NOMO-1 (cell line): Measurements from ENCODE around the gene LHFPL3.
"Not testable (repeated sequence)": the region's sequence is repeated elsewhere in the genome, so short reads cannot be mapped to it uniquely, and the experiment has no call there.

Experiments
- DNase-seq, 2 experiments: peaks; one replicate each; lab custom pipeline; 2025; ENCODE audit not compliant: unreplicated experiment in 2 of 2; lab: John Stamatoyannopoulos, UW

LHFPL3 gene

GRCh38 chr7:104664648-104665047, 336.2 kb downstream of the LHFPL3 start:
- DNase-seq, result no peak

DNA sequence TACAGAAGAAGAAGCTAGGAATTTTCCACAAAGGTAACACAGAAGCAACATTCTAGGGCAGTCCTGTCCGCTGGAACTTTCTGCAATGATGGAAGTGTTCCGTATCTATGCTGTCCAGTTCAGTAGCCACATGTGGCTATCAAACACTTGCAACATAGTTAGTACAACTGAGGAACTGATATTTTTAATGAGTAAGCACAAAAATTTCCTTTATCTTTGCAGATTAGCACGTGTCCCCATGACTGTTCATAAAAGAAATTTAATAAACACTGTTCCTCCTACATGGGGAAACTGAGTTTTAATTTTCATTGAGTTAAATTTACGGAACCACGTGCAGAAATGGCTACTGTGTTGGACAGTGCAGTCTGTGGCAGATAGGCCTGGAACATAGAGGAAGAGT, 349.2 kb downstream of the LHFPL3 start:
- DNase-seq, result no peak

DNA sequence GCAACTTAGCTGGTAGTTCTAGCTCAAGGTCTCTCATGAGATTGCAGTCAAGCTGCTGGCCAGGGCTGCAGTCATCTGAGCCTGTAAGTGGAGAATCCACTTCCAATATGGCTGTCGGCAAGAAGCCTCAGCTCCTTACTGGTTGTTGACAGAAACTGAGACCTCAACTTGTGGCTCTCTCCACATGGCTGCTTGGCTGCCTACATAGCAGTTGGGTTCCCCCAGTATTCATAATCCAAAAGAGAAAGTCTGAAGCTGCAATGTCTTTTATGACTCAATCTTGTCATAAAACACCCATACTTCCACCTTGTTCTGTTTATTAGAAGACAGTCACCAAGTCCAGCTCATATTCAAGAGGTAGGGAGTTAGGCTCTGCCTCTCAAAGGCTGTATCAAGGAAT, 350.7 kb downstream of the LHFPL3 start:
- no peak for DNase-seq

DNA sequence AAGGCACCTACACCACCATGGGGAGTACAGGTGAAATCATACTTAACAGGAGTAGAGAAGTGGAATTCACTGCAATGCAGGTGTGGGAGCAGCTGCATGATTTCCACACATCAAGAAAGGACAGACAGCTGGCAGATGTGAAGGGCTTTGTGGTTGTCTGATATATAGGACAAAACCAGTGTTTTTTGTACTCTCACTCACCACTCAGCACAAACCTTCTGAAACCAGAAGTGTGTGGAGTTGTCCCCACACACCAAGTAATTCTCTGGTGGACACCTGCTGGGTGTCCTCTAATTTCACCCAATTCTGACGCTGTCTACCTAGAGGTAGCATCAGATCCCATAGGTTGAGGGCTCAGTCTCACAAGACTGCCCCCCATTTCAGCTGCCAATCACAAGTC, 357.9 kb downstream of the LHFPL3 start:
- no peak for DNase-seq

GRCh38 chr7:104694710-104695109, 366.3 kb downstream of the LHFPL3 start:
- no peak for DNase-seq

- no peak for DNase-seq
Observed at GRCh38 chr7:104695563-104695962, 367.2 kb downstream of the LHFPL3 start.

DNA sequence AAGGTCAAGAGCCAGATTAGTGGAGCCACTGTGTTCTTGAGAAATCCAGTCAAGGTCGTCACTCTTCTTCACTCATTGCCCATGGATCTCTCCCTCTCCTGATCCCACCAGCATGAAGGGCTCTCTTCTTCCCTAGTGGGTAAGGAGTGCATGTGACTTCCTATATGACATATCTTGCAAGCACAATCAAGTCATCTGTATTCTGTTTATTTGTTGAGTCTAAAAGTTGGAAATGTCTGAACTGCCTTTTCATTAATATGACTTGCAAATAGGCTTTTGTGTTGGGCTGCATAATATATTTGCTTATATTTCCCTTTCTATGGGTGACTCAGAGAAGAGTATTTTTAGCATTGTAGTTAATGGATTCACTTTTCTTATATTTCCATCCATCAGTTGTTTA, 371.9 kb downstream of the LHFPL3 start:
- no peak for DNase-seq

DNA sequence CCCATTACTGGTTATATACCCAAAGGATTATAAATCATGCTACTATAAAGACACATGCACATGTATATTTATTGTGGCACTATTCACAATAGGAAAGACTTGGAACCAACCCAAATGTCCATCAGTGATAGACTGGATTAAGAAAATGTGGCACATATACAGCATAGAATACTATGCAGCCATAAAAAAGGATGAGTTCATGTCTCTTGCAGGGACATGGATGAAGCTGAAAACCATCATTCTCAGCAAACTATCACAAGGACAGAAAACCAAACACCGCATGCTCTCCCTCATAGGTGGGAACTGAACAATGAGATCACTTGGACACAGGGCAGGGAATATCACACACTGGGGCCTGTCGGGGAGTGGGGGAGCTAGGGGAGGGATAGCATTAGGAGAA, 392.6 kb downstream of the LHFPL3 start:
- not testable (repeated sequence) for DNase-seq

DNA sequence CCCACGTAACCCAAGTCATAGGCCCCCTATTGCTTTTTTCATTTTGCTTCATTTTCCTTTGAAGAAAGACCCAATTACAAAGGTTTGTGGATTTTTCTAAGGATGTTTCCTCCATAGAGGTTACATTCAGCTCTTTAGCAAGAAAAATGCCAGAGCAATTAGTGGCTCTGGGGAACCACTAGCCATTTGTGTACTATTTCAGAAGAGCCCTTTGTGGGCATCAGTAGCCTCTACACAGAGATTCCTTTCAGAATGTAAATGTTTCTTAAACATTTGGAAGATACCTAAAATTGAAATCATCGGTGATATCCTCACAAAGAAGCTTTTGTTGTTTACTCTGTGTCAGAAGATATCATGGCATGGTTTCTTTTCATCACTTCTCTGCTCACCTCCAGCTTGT, 394.6 kb downstream of the LHFPL3 start:
- no peak for DNase-seq

GRCh38 chr7:104758504-104758903, 430.1 kb downstream of the LHFPL3 start:
- no peak for DNase-seq

- DNase-seq, result no peak
Observed at GRCh38 chr7:104761892-104762291, 433.5 kb downstream of the LHFPL3 start.

GRCh38 chr7:104767113-104767512, 438.7 kb downstream of the LHFPL3 start:
- DNase-seq, result no peak

DNA sequence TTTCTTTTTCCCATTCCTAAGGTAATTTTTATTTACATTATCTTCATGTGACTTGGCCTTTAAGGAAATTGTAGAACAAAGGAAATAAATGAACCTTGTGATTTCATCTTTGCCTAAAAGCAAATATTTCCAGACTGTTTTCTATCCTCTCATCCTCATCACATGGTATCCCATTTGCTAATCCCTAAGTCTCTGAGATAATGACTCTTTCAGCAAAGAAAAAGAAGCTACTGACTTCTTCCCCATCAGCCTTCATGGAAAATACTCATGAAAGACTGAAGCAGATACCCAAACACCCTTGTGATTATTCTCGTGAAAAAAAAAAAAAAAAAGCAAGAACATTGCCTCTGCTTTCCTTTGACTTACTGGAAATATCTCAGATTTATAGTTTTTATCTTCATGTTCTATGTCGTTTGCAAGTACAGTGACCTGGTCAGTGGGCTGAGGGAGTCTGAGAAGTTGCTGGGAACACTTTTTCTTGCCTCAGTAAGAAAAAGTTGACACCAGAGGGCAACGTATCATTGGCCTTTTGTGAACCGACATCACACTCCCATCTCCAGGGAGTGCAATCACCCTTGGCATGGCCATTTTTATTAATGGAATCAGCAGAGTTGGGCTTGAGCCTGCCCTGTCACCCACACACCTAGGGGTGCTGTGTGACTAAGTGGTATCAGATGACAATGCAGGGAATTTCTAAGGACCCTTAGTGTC, 439.6 kb downstream of the LHFPL3 start:
- DNase-seq, result no peak

DNA sequence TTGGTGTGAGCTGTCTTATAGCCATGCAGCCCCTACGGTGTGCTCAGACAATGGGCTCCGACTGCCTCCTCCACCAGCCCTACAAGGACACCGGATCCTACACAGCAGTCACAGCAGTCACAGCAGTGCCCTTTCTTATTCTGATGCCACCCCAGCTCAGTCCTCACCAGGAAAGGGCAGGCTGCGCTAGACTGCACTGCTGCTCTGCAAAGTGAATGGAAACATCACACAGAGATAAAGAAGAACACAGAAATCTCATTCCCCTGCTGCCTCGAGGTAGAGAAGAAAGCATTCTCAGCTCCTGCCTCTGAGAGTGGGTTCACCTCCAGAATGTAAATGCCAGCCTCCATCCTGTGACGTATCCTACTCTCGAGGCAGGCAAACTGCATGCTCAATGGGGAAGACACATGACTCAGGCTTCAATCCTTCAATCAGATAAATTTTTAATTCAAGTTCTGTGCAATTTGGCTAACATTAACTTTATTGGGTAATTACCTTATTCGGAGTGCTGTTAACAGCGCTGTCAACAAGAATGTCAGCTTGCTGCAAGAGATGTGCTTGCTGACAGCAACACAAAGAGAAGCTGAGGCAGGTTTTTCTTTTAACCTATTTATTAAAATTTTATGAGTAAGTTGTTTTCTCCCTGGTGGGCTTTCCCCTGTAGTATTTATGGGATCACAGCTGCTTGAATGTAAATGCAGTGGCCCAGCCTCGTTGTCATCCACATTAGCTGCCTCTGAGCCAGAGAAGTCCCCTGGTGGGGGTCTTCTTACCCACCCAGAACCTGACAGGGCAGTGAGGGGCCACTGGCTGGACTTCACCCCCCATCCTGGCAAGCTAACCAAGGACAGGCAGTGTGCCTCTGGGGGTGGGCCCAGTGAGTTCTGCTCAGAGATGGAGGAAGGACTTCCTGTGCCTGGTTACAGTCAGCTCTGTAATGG, 444.3 kb downstream of the LHFPL3 start:
- no peak for DNase-seq

DNA sequence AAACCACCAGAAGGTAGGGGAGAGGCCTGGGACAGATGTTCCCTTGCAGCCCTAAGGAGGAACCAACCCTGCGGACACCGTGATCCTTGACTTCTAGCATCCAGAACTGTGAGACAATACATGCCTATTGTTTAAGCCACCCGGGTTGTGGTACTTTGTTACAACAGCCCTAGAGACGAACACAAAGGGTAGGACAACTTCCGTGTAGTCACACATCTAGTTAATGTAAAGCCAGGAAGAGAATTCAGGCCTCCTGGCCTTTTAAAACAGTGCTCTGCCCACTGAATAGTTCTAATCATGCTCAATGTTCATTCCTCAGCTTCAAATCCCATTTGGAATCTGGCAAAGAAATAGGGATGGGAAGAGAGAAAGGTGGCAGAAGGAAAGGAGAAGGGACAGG, 445.4 kb downstream of the LHFPL3 start:
- DNase-seq, result no peak

- DNase-seq, result no peak
Observed at GRCh38 chr7:104775531-104775930, 447.1 kb downstream of the LHFPL3 start.

DNA sequence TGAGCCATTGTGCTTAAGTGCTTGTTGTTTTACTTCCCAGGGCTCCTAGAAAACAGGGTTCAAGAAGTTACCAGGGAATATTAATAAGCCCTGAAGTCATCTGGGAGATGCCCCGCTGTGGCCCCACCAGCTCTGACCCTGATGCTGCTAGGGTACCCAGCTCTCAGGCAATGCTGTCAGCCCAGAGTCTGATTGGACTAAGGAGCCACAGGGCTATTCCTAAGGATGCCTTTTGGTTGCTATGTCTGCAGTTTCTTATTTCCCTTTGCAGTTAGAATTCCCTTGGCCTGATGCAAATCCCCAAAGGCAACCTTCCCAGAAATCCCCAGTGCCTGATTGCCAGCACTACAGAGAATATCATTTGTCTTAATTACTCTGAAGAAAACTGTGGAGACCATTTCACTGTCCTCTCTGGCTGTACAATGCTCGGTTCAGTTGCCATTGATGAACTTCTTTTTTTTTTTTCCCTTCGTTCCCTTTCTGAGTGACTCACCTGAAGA, 448.9 kb downstream of the LHFPL3 start:
- no peak for DNase-seq

DNA sequence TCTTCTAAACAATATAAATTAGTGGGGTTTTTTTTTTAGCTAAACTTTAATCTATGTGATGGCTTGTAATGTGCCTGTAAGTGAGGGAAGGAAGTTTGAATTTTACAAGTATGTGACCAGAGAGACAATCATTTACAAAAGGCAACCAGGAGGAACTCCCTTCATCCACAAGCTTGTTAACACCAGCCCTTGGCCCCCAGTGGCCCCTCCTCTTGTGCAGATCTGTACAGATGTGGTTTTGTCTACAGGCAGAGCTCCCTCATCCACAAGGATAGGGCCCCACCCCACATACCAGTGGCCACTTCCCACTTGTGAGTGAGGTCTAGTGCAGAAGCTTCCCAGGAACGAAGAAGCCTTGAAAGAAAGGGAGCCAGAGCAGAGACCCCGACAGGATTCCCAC, 451.5 kb downstream of the LHFPL3 start:
- DNase-seq, result no peak

GRCh38 chr7:104784686-104785085, 456.3 kb downstream of the LHFPL3 start:
- DNase-seq, result no peak

DNA sequence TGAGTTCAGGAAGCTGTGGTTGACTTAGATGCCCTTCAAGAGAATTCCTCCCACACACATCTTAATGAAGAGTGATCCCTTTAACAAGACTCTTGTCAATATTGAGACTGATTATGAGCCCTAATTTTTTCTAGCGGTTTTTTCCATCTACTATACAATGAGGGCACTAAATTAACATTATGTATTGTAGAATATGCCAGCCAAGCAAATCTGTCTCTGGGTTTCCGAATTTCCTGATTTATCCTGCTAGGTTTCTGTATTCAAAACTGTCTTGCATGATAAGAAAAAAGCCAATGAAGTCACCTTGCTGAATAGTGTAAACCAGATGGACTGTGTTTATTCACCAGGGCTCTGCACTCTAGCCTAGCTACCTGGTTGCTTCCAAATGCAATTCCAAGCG, 461.4 kb downstream of the LHFPL3 start:
- no peak for DNase-seq

- DNase-seq, result no peak
Observed at GRCh38 chr7:104790440-104790839, 462.0 kb downstream of the LHFPL3 start.

GRCh38 chr7:104791080-104791479, 462.7 kb downstream of the LHFPL3 start:
- no peak for DNase-seq
